ENCODE measurements around the gene BANF1.

DNA sequence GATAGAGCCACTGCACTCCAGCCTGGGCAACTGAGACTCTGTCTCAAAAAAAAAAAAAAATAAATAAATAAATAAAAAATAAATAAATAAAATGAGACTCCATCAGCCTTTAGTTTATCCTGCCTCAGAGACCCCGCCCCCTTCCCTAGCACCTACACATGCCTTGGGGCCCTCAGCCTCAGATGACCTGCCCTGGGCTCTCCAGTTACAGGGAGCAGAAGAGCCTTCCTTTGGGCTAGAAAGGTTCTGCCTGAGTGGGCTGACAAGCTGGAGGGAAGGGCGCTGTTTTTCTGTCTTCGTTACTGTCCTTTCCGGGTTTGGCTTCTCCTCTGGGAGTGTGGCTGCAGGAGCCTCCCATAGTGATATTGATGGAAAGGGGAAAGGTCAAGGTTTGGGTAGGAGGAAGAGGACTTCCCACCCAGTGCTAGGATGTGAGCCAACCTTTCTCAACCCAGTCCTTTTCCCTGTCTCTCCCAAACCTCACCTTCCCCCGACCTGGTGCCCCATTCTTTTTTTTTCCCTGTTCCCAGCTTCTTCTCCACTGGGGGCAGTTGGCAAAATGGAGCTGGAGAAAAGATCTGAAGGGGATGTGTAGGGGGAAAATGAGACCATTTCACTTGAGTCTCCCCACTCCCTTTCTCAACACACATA is 48.4 kb downstream of the BANF1 start:
- TF ChIP-seq, protein P1, sequence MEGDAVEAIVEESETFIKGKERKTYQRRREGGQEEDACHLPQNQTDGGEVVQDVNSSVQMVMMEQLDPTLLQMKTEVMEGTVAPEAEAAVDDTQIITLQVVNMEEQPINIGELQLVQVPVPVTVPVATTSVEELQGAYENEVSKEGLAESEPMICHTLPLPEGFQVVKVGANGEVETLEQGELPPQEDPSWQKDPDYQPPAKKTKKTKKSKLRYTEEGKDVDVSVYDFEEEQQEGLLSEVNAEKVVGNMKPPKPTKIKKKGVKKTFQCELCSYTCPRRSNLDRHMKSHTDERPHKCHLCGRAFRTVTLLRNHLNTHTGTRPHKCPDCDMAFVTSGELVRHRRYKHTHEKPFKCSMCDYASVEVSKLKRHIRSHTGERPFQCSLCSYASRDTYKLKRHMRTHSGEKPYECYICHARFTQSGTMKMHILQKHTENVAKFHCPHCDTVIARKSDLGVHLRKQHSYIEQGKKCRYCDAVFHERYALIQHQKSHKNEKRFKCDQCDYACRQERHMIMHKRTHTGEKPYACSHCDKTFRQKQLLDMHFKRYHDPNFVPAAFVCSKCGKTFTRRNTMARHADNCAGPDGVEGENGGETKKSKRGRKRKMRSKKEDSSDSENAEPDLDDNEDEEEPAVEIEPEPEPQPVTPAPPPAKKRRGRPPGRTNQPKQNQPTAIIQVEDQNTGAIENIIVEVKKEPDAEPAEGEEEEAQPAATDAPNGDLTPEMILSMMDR (IDR thresholded peaks at IDR 0.05): no peak
- no peak for TF ChIP-seq POLR2A (IDR thresholded peaks at IDR 0.05)
